Neural cell (in vitro differentiated cells): ENCODE measurements around the gene RPS27L. TPM values are rescaled to one million over a fixed set of nuclear protein-coding genes. Genes with fewer than 3 reads are reported as not detected.

Experiments used
- H2AFZ ChIP-seq: fragments of 200-600, 300-800 bp; sonication (generic), shearing (Covaris generic); 2 replicates; pipeline ENCODE4 v1.6.0; 2014; ENCODE audit warnings: low read depth, mild to moderate bottlenecking, antibody characterized with exemption, low read length, moderate library complexity
- H3F3A ChIP-seq: fragments of 200-600 bp; shearing (Covaris generic); 2 replicates; pipeline ENCODE4 v1.6.1; 2016; ENCODE audit warnings: mild to moderate bottlenecking, moderate library complexity, mixed read lengths, antibody characterized with exemption, low read length; ENCODE audit not compliant: insufficient read depth, poor library complexity, severe bottlenecking
- H3K27ac ChIP-seq: fragments of 200-600, 300-800 bp; sonication (generic), shearing (Covaris generic); 2 replicates; pipeline ENCODE4 v1.5.1; 2014; ENCODE audit warnings: mild to moderate bottlenecking, low read length, moderate library complexity
- H3K27me3 ChIP-seq: fragments of 300-800, 200-600 bp; sonication (generic), shearing (Covaris generic); 2 replicates; pipeline ENCODE4 v1.6.0; 2014; ENCODE audit warnings: mild to moderate bottlenecking, low read depth, low read length, moderate library complexity; ENCODE audit not compliant: insufficient read depth
- H3K36me3 ChIP-seq: fragments of 300-800, 200-600 bp; sonication (generic), shearing (Covaris generic); 2 replicates; pipeline ENCODE4 v1.5.1; 2014; ENCODE audit warnings: mild to moderate bottlenecking, antibody characterized with exemption, low read length, moderate library complexity; ENCODE audit not compliant: insufficient read depth
- H3K4me2 ChIP-seq: fragments of 300-800, 200-600 bp; sonication (generic), shearing (Covaris generic); 2 replicates; pipeline ENCODE4 v1.6.0; 2014; ENCODE audit warnings: mild to moderate bottlenecking, low read length
- H3K4me3 ChIP-seq: fragments of 300-800, 200-600 bp; sonication (generic), shearing (Covaris generic); 2 replicates; pipeline ENCODE4 v1.5.1; 2014; ENCODE audit warnings: mild to moderate bottlenecking, low read length, moderate library complexity
- H3K79me2 ChIP-seq: fragments of 200-600 bp; shearing (Covaris generic); replicated peaks from 2 replicates; pipeline ENCODE4 v1.6.0; 2014; ENCODE audit warnings: mild to moderate bottlenecking, low read length, moderate library complexity; ENCODE audit not compliant: insufficient read depth
- H3K9ac ChIP-seq: fragments of 300-800, 200-600 bp; sonication (generic), shearing (Covaris generic); 2 replicates; pipeline ENCODE4 v1.6.1; 2016; ENCODE audit warnings: mild to moderate bottlenecking, low read length, mixed read lengths
- H3K9me2 ChIP-seq: fragments of 200-600 bp; shearing (Covaris generic); 2 replicates; pipeline ENCODE4 v1.6.1; 2016; ENCODE audit warnings: mild to moderate bottlenecking, low read length, mixed read lengths; ENCODE audit not compliant: insufficient read depth
- H3K9me3 ChIP-seq: fragments of 200-600, 300-800 bp; sonication (generic), shearing (Covaris generic); 2 replicates; pipeline ENCODE4 v1.6.1; 2016; ENCODE audit warnings: mild to moderate bottlenecking, mixed run types, low read length, moderate library complexity, mixed read lengths
- H4K20me1 ChIP-seq: fragments of 200-600 bp; shearing (Covaris generic); 2 replicates; pipeline ENCODE4 v1.6.1; 2016; ENCODE audit warnings: mild to moderate bottlenecking, mixed run types; ENCODE audit not compliant: insufficient read depth
- EP300 ChIP-seq: fragments of 450-650 bp; conservative IDR thresholded peaks from 2 replicates; pipeline ENCODE4 v1.6.1; 2014; ENCODE audit warnings: antibody characterized with exemption, mild to moderate bottlenecking, moderate library complexity; ENCODE audit not compliant: poor library complexity, severe bottlenecking
- EZH2 ChIP-seq: fragments of 200-600, 300-800 bp; shearing (Covaris generic), sonication (generic); IDR thresholded peaks from 2 replicates; pipeline ENCODE4 v1.6.1; 2014; ENCODE audit warnings: antibody characterized with exemption, low read length, borderline replicate concordance, mild to moderate bottlenecking; ENCODE audit not compliant: insufficient read depth, poor library complexity, severe bottlenecking
- MXI1 ChIP-seq: fragments of 450-650 bp; conservative IDR thresholded peaks from 2 replicates; pipeline ENCODE4 v1.6.1; 2014; ENCODE audit warnings: antibody characterized with exemption, mild to moderate bottlenecking; ENCODE audit not compliant: poor library complexity, severe bottlenecking
- POLR2AphosphoS5 ChIP-seq: IDR thresholded peaks from 2 replicates; pipeline ENCODE4 v1.6.1; 2012
- RAD21 ChIP-seq: fragments of 450-650 bp; conservative IDR thresholded peaks from 2 replicates; pipeline ENCODE4 v1.6.1; 2014; ENCODE audit warnings: antibody characterized with exemption, mild to moderate bottlenecking, moderate library complexity
- SMC3 ChIP-seq: fragments of 450-650 bp; conservative IDR thresholded peaks from 2 replicates; pipeline ENCODE4 v1.6.1; 2014; ENCODE audit warnings: antibody characterized with exemption, mild to moderate bottlenecking, moderate library complexity; ENCODE audit not compliant: poor library complexity
- TAF1 ChIP-seq: IDR thresholded peaks from 2 replicates; pipeline ENCODE4 v1.6.1; 2012; ENCODE audit warnings: low read depth
- polyA plus RNA-seq: library from polyadenylated mRNA; depleted of rRNA; stranded (reverse); fragments of >200 nt; gene quantifications from 2 replicates; pipeline ENCODE4 v1.2.3, GENCODE V29; 2014
- TF ChIP-seq, protein P1 (sequence below): fragments of 450-650 bp; IDR thresholded peaks from 2 replicates; pipeline ENCODE4 v1.5.1; 2014; ENCODE audit warnings: antibody characterized with exemption, mild to moderate bottlenecking, moderate library complexity; ENCODE audit not compliant: poor library complexity, severe bottlenecking
- TF ChIP-seq, protein P2 (sequence below): IDR thresholded peaks from 2 replicates; pipeline ENCODE4 v1.6.1; 2012; ENCODE audit warnings: borderline replicate concordance

Gene RPS27L
- polyA plus RNA-seq, 1 donor from 2014 or later, result 58.2 TPM

GRCh38 chr15:63172851-63173451 lies 15.7 kb upstream of the RPS27L start:
- Histone ChIP-seq H3K79me2 (no peaks in the 10 kb centered on the region), H3K4me2 (no peak overlapping the region), H3K9me3 (no peaks in the 10 kb centered on the region), H3K9me2 (no peaks in the 10 kb centered on the region), H3K36me3 (no peaks in the 10 kb centered on the region), H3K4me3 (no peak overlapping the region), H2AFZ (no peak overlapping the region), H4K20me1 (no peaks in the 10 kb centered on the region), H3K27ac (no peak overlapping the region), H3K27me3 (no peaks in the 10 kb centered on the region), H3F3A (peaks cover 3% of the 10 kb centered on the region), H3K9ac (no peak overlapping the region)
- no peak for TF ChIP-seq TAF1
- no peak for TF ChIP-seq POLR2AphosphoS5
- no peak for TF ChIP-seq MXI1
- TF ChIP-seq SMC3, result no peak
- TF ChIP-seq, protein P1, sequence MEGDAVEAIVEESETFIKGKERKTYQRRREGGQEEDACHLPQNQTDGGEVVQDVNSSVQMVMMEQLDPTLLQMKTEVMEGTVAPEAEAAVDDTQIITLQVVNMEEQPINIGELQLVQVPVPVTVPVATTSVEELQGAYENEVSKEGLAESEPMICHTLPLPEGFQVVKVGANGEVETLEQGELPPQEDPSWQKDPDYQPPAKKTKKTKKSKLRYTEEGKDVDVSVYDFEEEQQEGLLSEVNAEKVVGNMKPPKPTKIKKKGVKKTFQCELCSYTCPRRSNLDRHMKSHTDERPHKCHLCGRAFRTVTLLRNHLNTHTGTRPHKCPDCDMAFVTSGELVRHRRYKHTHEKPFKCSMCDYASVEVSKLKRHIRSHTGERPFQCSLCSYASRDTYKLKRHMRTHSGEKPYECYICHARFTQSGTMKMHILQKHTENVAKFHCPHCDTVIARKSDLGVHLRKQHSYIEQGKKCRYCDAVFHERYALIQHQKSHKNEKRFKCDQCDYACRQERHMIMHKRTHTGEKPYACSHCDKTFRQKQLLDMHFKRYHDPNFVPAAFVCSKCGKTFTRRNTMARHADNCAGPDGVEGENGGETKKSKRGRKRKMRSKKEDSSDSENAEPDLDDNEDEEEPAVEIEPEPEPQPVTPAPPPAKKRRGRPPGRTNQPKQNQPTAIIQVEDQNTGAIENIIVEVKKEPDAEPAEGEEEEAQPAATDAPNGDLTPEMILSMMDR, result no peak
- TF ChIP-seq, protein P2, sequence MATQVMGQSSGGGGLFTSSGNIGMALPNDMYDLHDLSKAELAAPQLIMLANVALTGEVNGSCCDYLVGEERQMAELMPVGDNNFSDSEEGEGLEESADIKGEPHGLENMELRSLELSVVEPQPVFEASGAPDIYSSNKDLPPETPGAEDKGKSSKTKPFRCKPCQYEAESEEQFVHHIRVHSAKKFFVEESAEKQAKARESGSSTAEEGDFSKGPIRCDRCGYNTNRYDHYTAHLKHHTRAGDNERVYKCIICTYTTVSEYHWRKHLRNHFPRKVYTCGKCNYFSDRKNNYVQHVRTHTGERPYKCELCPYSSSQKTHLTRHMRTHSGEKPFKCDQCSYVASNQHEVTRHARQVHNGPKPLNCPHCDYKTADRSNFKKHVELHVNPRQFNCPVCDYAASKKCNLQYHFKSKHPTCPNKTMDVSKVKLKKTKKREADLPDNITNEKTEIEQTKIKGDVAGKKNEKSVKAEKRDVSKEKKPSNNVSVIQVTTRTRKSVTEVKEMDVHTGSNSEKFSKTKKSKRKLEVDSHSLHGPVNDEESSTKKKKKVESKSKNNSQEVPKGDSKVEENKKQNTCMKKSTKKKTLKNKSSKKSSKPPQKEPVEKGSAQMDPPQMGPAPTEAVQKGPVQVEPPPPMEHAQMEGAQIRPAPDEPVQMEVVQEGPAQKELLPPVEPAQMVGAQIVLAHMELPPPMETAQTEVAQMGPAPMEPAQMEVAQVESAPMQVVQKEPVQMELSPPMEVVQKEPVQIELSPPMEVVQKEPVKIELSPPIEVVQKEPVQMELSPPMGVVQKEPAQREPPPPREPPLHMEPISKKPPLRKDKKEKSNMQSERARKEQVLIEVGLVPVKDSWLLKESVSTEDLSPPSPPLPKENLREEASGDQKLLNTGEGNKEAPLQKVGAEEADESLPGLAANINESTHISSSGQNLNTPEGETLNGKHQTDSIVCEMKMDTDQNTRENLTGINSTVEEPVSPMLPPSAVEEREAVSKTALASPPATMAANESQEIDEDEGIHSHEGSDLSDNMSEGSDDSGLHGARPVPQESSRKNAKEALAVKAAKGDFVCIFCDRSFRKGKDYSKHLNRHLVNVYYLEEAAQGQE, result no peak
- no peak for TF ChIP-seq EP300
- no peak for TF ChIP-seq EZH2
- no peak for TF ChIP-seq RAD21

GRCh38 chr15:63172376-63172775 lies 15.1 kb upstream of the RPS27L start:
- Histone ChIP-seq H3K4me2 (no peak overlapping the region), H3F3A (peaks cover 3% of the 10 kb centered on the region), H3K36me3 (no peaks in the 10 kb centered on the region), H3K27me3 (no peaks in the 10 kb centered on the region), H3K9ac (no peak overlapping the region), H3K9me2 (no peaks in the 10 kb centered on the region), H3K27ac (no peak overlapping the region), H3K9me3 (no peaks in the 10 kb centered on the region), H3K4me3 (no peak overlapping the region), H4K20me1 (no peaks in the 10 kb centered on the region), H3K79me2 (no peaks in the 10 kb centered on the region), H2AFZ (no peak overlapping the region)
- TF ChIP-seq EP300, result no peak
- no peak for TF ChIP-seq POLR2AphosphoS5
- TF ChIP-seq, protein P1, result no peak
- TF ChIP-seq, protein P2, result no peak
- no peak for TF ChIP-seq SMC3
- no peak for TF ChIP-seq TAF1
- no peak for TF ChIP-seq EZH2
- no peak for TF ChIP-seq RAD21
- TF ChIP-seq MXI1, result no peak
